Glutamatergic neuron (in vitro differentiated cells): Measurements from ENCODE around the gene VPS11. TPM values are rescaled to one million over a fixed set of nuclear protein-coding genes. Genes with fewer than 3 reads are reported as not detected.

Experiments used
- DNase-seq: peaks from one replicate; pipeline ENCODE4 v3.0.0; 2022
- H3K27ac Mint-ChIP-seq: one replicate; pipeline ENCODE4 v1.8.0; 2020; ENCODE audit warnings: mild to moderate bottlenecking, mixed read lengths, inconsistent platforms; ENCODE audit not compliant: unreplicated experiment
- H3K27me3 Mint-ChIP-seq: one replicate; pipeline ENCODE4 v1.8.0; 2020; ENCODE audit warnings: mild to moderate bottlenecking, moderate library complexity, mixed read lengths, inconsistent platforms; ENCODE audit not compliant: unreplicated experiment
- H3K36me3 Mint-ChIP-seq: one replicate; pipeline ENCODE4 v1.8.0; 2020; ENCODE audit warnings: mild to moderate bottlenecking, mixed read lengths, inconsistent platforms; ENCODE audit not compliant: unreplicated experiment
- H3K4me1 Mint-ChIP-seq: one replicate; pipeline ENCODE4 v1.8.0; 2020; ENCODE audit warnings: mild to moderate bottlenecking, low read depth, mixed read lengths, inconsistent platforms; ENCODE audit not compliant: unreplicated experiment
- H3K4me3 Mint-ChIP-seq: one replicate; pipeline ENCODE4 v1.8.0; 2020; ENCODE audit warnings: mild to moderate bottlenecking, mixed read lengths, inconsistent platforms; ENCODE audit not compliant: unreplicated experiment
- H3K9me3 Mint-ChIP-seq: one replicate; pipeline ENCODE4 v1.8.0; 2020; ENCODE audit warnings: mild to moderate bottlenecking, moderate library complexity, mixed read lengths, inconsistent platforms; ENCODE audit not compliant: unreplicated experiment
- total RNA-seq: library from RNA; stranded (reverse); fragmentation: NEBNext Ultra II Directional; extraction: Animal tissue kit (Norgen Biotek cat#: 25700); gene quantifications from one replicate; pipeline ENCODE4 v1.2.1, GENCODE V29; 2021; ENCODE audit not compliant: unreplicated experiment
- TF ChIP-seq, protein P1 (sequence below): fragments of 200-600 bp; sonication (generic); IDR thresholded peaks from one replicate; pipeline ENCODE4 v1.5.0; 2021; ENCODE audit not compliant: partially characterized antibody, unreplicated experiment

VPS11 gene
- total RNA-seq, 1 donor from 2014 or later = 32.7 TPM

DNA sequence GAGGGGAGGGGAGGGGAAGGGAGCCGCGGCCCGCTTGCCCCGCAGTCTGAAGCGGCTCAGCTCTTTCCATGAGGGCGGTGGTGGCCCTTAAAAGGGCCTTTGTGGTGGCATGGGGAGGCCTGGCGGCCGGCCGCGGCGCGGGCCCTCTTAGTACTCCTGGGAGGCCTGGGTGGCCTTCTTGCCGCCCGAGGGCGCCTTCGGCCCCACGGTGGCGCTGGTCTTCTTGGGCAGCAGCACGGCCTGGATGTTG is 27.1 kb downstream of the VPS11 start:
- H3K4me1 Mint-ChIP-seq = peaks cover 11% of the 10 kb centered on the region
- DNase-seq = peak; percentile 82
- H3K27me3 Mint-ChIP-seq = peaks cover 9% of the 10 kb centered on the region
- TF ChIP-seq, protein P1, sequence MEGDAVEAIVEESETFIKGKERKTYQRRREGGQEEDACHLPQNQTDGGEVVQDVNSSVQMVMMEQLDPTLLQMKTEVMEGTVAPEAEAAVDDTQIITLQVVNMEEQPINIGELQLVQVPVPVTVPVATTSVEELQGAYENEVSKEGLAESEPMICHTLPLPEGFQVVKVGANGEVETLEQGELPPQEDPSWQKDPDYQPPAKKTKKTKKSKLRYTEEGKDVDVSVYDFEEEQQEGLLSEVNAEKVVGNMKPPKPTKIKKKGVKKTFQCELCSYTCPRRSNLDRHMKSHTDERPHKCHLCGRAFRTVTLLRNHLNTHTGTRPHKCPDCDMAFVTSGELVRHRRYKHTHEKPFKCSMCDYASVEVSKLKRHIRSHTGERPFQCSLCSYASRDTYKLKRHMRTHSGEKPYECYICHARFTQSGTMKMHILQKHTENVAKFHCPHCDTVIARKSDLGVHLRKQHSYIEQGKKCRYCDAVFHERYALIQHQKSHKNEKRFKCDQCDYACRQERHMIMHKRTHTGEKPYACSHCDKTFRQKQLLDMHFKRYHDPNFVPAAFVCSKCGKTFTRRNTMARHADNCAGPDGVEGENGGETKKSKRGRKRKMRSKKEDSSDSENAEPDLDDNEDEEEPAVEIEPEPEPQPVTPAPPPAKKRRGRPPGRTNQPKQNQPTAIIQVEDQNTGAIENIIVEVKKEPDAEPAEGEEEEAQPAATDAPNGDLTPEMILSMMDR = peak; percentile 48
- H3K36me3 Mint-ChIP-seq = no peaks in the 10 kb centered on the region
- H3K4me3 Mint-ChIP-seq = peak overlapping the region; percentile 87
- peaks cover 9% of the 10 kb centered on the region for H3K9me3 Mint-ChIP-seq
- peak overlapping the region; percentile 81 for H3K27ac Mint-ChIP-seq

DNA sequence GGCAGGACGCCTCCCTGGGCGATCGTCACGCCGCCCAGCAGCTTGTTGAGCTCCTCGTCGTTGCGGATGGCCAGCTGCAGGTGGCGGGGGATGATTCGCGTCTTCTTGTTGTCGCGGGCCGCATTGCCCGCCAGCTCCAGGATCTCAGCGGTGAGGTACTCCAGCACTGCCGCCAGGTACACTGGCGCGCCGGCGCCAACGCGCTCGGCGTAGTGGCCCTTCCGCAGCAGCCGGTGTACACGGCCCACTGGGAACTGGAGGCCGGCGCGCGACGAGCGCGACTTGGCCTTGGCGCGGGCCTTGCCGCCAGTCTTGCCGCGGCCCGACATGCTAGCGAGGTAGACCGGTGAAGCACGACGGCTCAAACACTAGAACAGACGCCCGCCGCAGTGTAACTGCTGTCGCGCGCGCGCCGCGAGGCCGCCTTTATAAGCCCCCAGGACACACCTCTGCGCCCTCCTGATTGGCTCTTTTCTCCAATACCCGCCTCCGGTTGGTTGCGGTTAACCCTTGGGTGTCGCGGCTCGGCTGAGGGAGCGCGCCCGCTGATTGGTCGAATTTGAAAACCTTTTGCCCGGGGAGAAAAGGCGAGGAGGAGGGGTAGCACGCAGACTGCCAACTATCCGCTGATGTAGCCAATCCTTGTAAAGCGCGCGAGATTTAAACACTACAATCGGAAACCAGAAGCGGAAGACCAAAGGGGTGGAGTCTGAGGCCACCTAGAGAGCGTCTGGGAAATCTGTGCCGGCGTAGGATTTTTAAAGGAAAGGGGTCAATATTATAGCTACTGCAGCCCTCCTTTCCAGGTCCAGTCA is 27.7 kb downstream of the VPS11 start:
- H3K9me3 Mint-ChIP-seq = peaks cover 10% of the 10 kb centered on the region
- peaks cover 8% of the 10 kb centered on the region for H3K27me3 Mint-ChIP-seq
- H3K4me3 Mint-ChIP-seq = peak overlapping the region; percentile 87
- H3K4me1 Mint-ChIP-seq = peaks cover 14% of the 10 kb centered on the region
- DNase-seq = peak; percentile 97
- no peaks in the 10 kb centered on the region for H3K36me3 Mint-ChIP-seq
- TF ChIP-seq, protein P1 = peak; percentile 9
- peak overlapping the region; percentile 81 for H3K27ac Mint-ChIP-seq

DNA sequence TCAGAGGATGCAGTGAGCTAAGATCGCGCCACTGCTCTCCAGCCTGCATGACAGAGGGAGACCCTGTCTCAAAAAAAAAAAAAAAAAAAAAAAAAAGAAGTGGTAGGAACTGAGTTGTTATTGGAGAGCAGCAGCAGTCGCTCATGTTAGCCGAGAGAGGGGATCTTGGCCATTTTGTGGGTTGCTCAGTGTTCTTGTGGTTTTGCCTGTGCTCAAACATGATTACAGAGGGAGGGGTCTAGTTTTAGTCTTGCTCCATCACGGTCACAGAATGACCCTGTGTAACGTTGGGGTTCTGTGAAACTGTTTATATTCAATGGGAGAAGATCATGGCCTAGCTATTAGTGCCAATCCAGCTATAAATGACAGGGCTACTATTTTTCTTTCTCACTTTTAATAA is 32.1 kb downstream of the VPS11 start:
- TF ChIP-seq, protein P1 = no peak
- peaks cover 15% of the 10 kb centered on the region for H3K27me3 Mint-ChIP-seq
- no peak overlapping the region for H3K27ac Mint-ChIP-seq
- peak overlapping the region; percentile 91 for H3K4me3 Mint-ChIP-seq
- DNase-seq = no peak
- H3K4me1 Mint-ChIP-seq = peaks cover 19% of the 10 kb centered on the region
- H3K9me3 Mint-ChIP-seq = peaks cover 21% of the 10 kb centered on the region
- H3K36me3 Mint-ChIP-seq = no peaks in the 10 kb centered on the region

DNA sequence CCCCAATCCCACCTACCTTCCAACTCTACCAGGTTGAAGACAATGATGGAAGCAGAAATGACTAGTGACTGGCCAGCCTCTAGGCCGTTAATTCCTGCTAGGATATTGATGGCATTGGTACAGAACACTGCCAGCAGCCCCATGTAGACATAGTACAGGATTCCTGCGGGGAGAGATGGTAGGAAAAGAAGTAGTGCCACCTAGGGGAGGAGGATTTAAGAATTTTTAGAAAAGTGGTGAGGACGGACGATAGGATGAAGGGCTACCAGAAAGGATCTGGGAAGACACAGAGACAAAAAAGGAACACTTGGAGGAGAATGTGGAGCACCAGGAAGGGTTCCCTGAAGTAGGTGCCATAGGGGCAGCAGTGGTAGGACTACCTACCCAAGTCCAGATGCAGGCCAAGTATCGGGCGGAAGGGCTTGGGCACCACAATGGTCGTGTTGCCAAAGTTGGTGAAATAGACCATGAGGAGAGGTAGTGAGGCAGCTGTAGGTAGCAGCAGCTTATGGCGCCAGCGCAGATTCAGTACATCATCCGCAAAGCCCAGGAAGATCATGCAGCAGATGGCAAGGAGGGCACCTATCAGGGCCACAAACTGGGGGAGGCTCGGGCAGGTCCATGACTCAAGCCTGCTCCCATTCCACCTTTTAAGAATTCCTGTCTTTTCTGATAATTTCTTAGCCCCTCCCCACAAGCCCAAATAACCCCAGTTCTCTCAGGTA is 32.8 kb downstream of the VPS11 start:
- H3K27me3 Mint-ChIP-seq = peaks cover 15% of the 10 kb centered on the region
- H3K36me3 Mint-ChIP-seq = no peaks in the 10 kb centered on the region
- peak overlapping the region; percentile 35 for H3K27ac Mint-ChIP-seq
- H3K4me1 Mint-ChIP-seq = peaks cover 24% of the 10 kb centered on the region
- no peak for DNase-seq
- peaks cover 19% of the 10 kb centered on the region for H3K9me3 Mint-ChIP-seq
- TF ChIP-seq, protein P1 = no peak
- H3K4me3 Mint-ChIP-seq = peak overlapping the region; percentile 91
